GM11168 (cell line): Measurements from ENCODE around the gene NDRG2.

Experiments used
- in situ Hi-C: fragments of 300-500 bp; cut with MboI; formaldehyde crosslinking; loops from one replicate; pipeline ENCODE4 v1.12.0; 2022; ENCODE audit warnings: low sequenced_read_pairs; ENCODE audit not compliant: unreplicated experiment

The NDRG2 gene

GRCh38 chr14:21037156-21037555 is 12.3 kb upstream of the NDRG2 start:
- in situ Hi-C loops, result no loop called here

- in situ Hi-C loops, result no loop called here
These were observed 11.9 kb upstream of the NDRG2 start for GRCh38 chr14:21036751-21037150.

- in situ Hi-C loops, result no loop called here
These were observed 9.8 kb upstream of the NDRG2 start, which contains the start of gene RNASE13 for GRCh38 chr14:21034707-21035106. Gene RNASE13, minus strand, starts transcription at chr14:21034807. Its CDS starts 519 bp downstream, at chr14:21034288.

- in situ Hi-C loops, result no loop called here
These were observed 8.4 kb upstream of the NDRG2 start for GRCh38 chr14:21033133-21033698.

GRCh38 chr14:21032326-21033132 is 7.7 kb upstream of the NDRG2 start:
- in situ Hi-C loops, result no loop called here

GRCh38 chr14:21030531-21030930 is 5.7 kb upstream of the NDRG2 start:
- in situ Hi-C loops, result no loop called here

- in situ Hi-C loops, result no loop called here
These were observed 5.1 kb upstream of the NDRG2 start, which contains the start of gene TPPP2 for GRCh38 chr14:21029917-21030316. Gene TPPP2, plus strand, starts transcription at chr14:21030217. Its CDS starts 365 bp downstream, at chr14:21030582.

GRCh38 chr14:21026988-21027315 is 2.1 kb upstream of the NDRG2 start:
- in situ Hi-C loops, result no loop called here

- in situ Hi-C loops, result no loop called here
These were observed 1.6 kb upstream of the NDRG2 start for GRCh38 chr14:21026274-21026987.

GRCh38 chr14:21025371-21026273 is 761 bp upstream of the NDRG2 start:
- in situ Hi-C loops, result no loop called here

- in situ Hi-C loops, result no loop called here
These were observed 860 bp downstream of the NDRG2 start for GRCh38 chr14:21023817-21024584.

GRCh38 chr14:21023174-21023573 is 1.7 kb downstream of the NDRG2 start:
- in situ Hi-C loops, result no loop called here

GRCh38 chr14:21022686-21023085 is 2.2 kb downstream of the NDRG2 start:
- in situ Hi-C loops, result no loop called here

- in situ Hi-C loops, result no loop called here
These were observed 3.8 kb downstream of the NDRG2 start for GRCh38 chr14:21020977-21021545.

- in situ Hi-C loops, result loop anchor here (10.0 kb wide), 1 partner anchor 75 kb away; the partner anchor contains the start of gene ZNF219
These were observed 5.5 kb downstream of the NDRG2 start for GRCh38 chr14:21019366-21019765.

- in situ Hi-C loops, result loop anchor here (10.0 kb wide), 1 partner anchor 76 kb away; the partner anchor contains the start of gene ZNF219
These were observed 6.1 kb downstream of the NDRG2 start for GRCh38 chr14:21018781-21019180.

GRCh38 chr14:21018286-21018685 is 6.6 kb downstream of the NDRG2 start:
- in situ Hi-C loops, result loop anchor here (10.0 kb wide), 1 partner anchor 77 kb away; the partner anchor contains the start of gene ZNF219

GRCh38 chr14:21017528-21018245 is 7.2 kb downstream of the NDRG2 start:
- in situ Hi-C loops, result loop anchor here (10.0 kb wide), 1 partner anchor 77 kb away; the partner anchor contains the start of gene ZNF219
